ENCODE measurements around the gene SEMA4A. TPM values are rescaled to one million over a fixed set of nuclear protein-coding genes. Genes with fewer than 3 reads are reported as not detected.

Gene SEMA4A
- total and polyA plus RNA-seq, 9 of the 15 experiments (the other 6 are each of a cell fraction or from before 2014, with no cell fraction given): 0.04 to 1.7 (median 0.45) TPM

DNA sequence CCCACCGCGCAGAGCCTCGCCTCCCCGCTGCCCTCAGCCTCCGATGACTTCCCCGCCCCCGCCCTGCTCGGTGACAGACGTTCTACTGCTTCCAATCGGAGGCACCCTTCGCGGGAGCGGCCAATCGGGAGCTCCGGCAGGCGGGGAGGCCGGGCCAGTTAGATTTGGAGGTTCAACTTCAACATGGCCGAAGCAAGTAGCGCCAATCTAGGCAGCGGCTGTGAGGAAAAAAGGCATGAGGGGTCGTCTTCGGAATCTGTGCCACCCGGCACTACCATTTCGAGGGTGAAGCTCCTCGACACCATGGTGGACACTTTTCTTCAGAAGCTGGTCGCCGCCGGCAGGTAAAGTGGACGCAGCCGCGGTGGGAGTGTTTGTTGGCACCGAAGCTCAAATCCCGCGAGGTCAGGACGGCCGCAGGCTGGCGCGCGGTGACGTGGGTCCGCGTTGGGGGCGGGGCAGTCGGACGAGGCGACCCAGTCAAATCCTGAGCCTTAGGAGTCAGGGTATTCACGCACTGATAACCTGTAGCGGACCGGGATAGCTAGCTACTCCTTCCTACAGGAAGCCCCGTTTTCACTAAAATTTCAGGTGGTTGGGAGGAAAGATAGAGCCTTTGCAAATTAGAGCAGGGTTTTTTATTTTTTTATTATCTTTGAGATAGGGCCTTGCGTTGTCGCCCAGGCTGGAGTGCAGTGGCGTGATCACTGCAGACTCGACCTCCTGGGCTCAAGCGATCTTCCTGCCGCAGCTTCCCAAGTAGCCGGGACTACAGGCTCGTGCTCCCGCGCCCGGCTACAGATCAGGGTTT is 59.7 kb downstream of the SEMA4A start, which contains the start of gene PMF1 (continued):
- 0 out of 2 replicates have a peak, but pooled peaks have one; percentile 34 for TF ChIP-seq PHF21A (IDR thresholded peaks at IDR 0.05; ENCODE audit: borderline replicate concordance, low read depth)
- no peak for TF ChIP-seq ZNF75A (CRISPR knock-in tag; IDR thresholded peaks at IDR 0.05)
- no peak for TF ChIP-seq ZC3H11A (IDR thresholded peaks at IDR 0.05; ENCODE audit: low read depth, low read length)
- TF ChIP-seq PTTG1 (tag; IDR thresholded peaks at IDR 0.05; ENCODE audit: low read depth): no peak
- TF ChIP-seq ZC3H4 (CRISPR knock-in tag; IDR thresholded peaks at IDR 0.05; ENCODE audit: borderline replicate concordance): peak; percentile 49; the same call in 1 of the 2 replicates
- no peak; the same call in 1 of the 2 replicates for TF ChIP-seq MAFF (IDR thresholded peaks at IDR 0.05; ENCODE audit: low read length)
- no peak for TF ChIP-seq CBX1 (IDR thresholded peaks at IDR 0.05; ENCODE audit: low read depth)
- TF ChIP-seq, protein P1, sequence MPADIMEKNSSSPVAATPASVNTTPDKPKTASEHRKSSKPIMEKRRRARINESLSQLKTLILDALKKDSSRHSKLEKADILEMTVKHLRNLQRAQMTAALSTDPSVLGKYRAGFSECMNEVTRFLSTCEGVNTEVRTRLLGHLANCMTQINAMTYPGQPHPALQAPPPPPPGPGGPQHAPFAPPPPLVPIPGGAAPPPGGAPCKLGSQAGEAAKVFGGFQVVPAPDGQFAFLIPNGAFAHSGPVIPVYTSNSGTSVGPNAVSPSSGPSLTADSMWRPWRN (IDR thresholded peaks at IDR 0.05; ENCODE audit: low read depth): 0 out of 2 replicates have a peak, but pooled peaks have one; percentile 32
- TF ChIP-seq, protein P2, sequence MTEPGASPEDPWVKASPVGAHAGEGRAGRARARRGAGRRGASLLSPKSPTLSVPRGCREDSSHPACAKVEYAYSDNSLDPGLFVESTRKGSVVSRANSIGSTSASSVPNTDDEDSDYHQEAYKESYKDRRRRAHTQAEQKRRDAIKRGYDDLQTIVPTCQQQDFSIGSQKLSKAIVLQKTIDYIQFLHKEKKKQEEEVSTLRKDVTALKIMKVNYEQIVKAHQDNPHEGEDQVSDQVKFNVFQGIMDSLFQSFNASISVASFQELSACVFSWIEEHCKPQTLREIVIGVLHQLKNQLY (CRISPR knock-in tag; conservative IDR thresholded peaks at IDR 0.05): 0 out of 4 replicates have a peak, but pooled peaks of 1 of the 2 experiments have one; percentile 73
- no peak; the same call in 1 of the 2 replicates for TF ChIP-seq ARID1B (IDR thresholded peaks at IDR 0.05)
- no peak for TF ChIP-seq CSDE1 (IDR thresholded peaks at IDR 0.05)
- TF ChIP-seq PPARD (CRISPR knock-in tag; IDR thresholded peaks at IDR 0.05): no peak
- no peak for TF ChIP-seq ZNF436 (CRISPR knock-in tag; IDR thresholded peaks at IDR 0.05)
- TF ChIP-seq MXI1 (IDR thresholded peaks at IDR 0.05; ENCODE audit: low read depth, low read length): no peak
- TF ChIP-seq NR2F6 (CRISPR knock-in tag; IDR thresholded peaks at IDR 0.05): no peak
- TF ChIP-seq CBX2 (IDR thresholded peaks at IDR 0.05; ENCODE audit: insufficient read depth, low read length, poor library complexity, severe bottlenecking): no peak
- TF ChIP-seq HSF4 (CRISPR knock-in tag; IDR thresholded peaks at IDR 0.05; ENCODE audit: borderline replicate concordance): no peak
- no peak for TF ChIP-seq TAL1 (IDR thresholded peaks at IDR 0.05)
- no peak for TF ChIP-seq ZNF764 (CRISPR knock-in tag; IDR thresholded peaks at IDR 0.05; ENCODE audit: low read depth)
- no peak for TF ChIP-seq ZNF696 (CRISPR knock-in tag; conservative IDR thresholded peaks at IDR 0.05)
- TF ChIP-seq, protein P3, sequence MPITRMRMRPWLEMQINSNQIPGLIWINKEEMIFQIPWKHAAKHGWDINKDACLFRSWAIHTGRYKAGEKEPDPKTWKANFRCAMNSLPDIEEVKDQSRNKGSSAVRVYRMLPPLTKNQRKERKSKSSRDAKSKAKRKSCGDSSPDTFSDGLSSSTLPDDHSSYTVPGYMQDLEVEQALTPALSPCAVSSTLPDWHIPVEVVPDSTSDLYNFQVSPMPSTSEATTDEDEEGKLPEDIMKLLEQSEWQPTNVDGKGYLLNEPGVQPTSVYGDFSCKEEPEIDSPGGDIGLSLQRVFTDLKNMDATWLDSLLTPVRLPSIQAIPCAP (CRISPR knock-in tag; IDR thresholded peaks at IDR 0.05; ENCODE audit: borderline replicate concordance): 0 out of 2 replicates have a peak, but pooled peaks have one; percentile 36
- TF ChIP-seq, protein P4, sequence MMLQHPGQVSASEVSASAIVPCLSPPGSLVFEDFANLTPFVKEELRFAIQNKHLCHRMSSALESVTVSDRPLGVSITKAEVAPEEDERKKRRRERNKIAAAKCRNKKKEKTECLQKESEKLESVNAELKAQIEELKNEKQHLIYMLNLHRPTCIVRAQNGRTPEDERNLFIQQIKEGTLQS (IDR thresholded peaks at IDR 0.05): peak; percentile 45; the same call in 1 of the 2 replicates
- TF ChIP-seq, protein P4 (CRISPR knock-in tag; conservative IDR thresholded peaks at IDR 0.05): peak; percentile 27; the same call in 1 of the 2 replicates
- no peak for TF ChIP-seq ZNF124 (CRISPR knock-in tag; IDR thresholded peaks at IDR 0.05)
- no peak for TF ChIP-seq ZNF354B (CRISPR knock-in tag; IDR thresholded peaks at IDR 0.05)
- TF ChIP-seq NFIC (IDR thresholded peaks at IDR 0.05): peak; percentile 58
